NCI-H1694 (cell line): Measurements from ENCODE around the gene MRPL57.
"Not testable (repeated sequence)": the region's sequence is repeated elsewhere in the genome, so short reads cannot be mapped to it uniquely, and the experiment has no call there.

Experiments used
- DNase-seq: peaks from one replicate; lab custom pipeline; 2025; lab: John Stamatoyannopoulos, UW

MRPL57 gene

DNA sequence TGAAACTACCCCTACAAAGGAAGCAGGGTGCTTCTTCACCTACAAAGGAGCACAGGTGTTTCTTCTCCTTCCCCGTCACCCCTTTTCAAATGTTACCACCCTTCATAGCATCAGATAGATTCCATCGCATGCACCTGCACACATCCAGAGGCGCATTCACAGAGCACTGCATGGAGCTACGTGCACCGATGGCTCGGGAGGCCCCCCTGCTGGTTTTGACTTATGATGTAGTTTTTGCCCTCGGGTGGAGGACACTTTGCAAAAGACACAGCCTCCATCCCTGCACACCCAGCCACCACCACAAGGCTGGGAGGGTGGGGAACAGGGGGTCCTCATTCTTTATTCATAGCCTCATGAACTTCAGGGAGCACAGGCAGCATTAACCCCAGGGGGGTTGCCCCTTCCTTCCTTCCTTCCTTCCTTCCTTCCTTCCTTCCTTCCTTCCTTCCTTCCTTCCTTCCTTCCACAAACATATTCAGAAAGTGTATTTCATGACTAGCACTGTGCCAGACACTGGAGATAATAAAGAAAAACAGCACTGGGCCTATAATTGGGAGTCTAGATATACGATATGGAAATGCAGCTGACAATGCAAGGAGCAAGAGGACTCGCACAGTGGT is 21.3 kb downstream of the MRPL57 start:
- DNase-seq = not testable (repeated sequence)

DNA sequence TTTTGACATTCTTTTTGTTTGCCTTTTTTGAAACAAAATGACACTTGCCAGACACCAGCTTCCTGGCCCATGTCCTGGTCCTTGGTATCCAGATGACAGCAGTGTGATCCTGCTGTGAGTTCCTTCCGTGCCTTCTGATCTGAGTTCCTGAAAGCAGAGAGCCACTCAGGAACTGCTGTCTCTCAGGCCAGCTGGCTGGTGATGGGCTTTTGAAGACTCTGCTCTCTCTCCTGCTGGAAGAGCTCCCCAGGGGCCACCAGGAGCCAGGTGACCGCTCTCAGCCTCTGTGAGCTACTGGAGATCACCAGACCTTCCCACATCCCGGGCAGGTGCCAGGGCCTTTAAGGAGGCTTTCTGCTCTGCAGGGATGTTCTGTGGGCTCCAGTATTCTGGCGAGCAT is 21.9 kb downstream of the MRPL57 start:
- DNase-seq = not testable (repeated sequence)

DNA sequence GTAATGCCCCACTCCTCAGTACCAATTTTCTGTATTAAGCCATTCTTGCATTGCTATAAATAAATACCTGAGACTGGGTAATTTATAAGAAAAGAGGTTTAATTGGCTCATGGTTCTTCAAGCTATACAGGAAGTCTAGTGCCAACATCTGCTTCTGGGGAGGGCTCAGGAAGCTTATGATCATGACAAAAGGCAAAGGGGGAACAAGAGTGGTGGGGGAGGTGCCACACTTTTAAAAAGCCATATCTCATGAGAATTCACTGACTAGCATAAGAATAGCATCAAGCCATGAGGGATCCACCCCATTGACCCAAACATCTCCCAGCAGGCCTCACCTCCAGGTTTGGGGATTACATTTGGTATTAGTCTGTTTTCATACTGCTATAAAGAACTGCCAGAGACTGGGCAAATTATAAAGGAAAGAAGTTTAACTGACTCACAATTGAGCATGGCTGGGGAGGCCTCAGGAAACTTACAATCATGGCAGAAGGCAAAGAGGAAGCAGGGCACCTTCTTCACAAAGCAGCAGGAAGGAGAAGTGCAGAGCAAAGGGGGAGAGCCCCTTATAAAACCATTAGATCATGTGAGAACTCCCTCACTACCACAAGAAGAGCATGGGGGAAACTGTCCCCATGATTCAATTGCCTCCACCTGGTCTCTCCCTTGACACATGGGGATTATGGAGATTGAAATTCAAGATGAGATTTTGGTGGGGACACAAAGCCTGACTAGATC is 25.2 kb downstream of the MRPL57 start:
- not testable (repeated sequence) for DNase-seq

DNA sequence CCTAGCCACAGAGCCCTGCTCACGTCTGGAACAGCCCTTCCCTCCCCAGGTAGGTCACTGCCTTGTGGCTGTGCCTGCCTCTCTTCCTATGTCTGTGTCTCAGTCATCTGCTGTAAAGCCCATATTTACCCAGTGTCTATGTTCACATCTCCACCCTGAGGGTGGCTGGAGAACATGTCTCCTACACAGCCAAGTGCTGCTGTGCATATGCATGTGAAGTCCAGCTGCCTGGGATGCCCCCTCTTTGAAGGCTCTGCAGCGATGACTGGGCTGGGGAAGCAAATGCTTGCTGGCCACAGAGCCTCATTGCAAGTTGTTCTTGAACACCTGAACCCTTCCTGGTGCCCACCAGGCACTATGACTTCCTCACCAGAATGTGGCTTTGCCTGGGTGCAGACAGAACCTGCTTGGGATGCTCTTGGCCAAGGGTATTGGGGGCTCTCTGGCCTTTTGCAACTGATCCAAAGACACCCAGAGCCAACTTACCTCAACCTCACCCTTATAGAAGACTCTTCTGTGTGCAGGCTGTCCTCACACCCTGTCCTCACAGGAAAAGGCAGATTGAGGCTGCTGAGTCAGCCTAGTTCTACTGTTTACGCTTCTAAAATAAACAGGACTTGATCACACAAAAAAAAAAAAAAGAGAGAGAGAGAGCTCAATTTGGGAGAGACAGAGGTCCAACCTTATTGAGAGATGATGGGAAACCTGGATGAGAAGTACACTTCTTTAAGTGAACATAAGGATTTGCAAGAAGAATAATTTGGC is 26.5 kb downstream of the MRPL57 start:
- DNase-seq = no peak

DNA sequence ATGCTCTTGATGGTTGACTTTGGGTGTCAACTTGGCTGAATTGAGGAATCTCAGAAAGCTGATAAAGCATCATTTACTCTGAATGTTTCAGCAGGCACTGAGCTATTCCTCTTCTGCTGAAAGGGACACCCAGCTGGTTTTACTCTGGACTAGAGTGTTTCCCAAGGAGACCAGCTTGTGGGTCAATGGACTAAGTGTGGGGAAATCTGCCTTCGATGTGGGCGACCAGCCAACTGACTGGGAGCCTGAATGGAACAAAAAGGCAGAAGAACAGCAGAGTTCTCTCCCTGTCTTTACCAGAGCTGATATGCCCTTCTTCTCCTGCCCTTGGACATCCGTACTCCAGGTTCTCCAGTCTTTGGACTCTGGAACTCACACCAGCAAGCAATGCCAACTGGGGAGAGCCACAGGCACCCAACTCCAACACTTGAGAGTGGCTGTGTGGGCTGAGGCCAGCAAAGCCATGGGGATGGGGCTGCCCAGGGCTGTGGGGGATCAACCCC is 32.2 kb downstream of the MRPL57 start:
- no peak for DNase-seq

DNA sequence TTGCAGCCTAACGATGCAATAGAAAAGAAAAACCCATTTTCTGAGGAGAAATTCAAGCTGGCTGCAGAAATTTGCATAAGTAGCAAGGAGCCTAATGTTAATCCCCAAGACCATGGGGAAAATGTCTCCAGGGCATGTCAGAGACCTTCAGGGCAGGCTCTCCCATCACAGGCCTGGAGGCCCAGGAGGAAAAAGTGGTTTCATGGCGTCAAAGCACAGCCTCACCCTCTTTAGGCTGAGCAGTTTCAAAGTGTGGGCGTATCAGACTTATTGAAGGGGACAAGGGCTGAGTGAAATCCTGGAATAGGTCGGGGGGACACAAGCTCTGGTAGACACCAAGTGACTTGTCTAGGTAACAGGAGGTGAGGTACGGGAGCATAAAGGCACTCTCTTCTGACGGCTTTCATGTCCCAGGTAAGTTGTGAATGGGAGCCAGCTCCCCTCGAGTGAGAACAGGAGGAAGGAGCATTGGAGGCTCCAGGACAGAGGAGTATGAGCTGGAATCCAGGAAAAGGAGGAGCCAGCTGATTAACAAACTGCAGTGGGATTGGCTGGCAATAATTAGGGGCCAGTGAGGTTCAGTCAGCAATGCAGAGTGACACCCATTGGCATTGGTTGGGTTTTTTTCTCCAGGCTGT is 35.8 kb downstream of the MRPL57 start:
- DNase-seq = no peak

DNA sequence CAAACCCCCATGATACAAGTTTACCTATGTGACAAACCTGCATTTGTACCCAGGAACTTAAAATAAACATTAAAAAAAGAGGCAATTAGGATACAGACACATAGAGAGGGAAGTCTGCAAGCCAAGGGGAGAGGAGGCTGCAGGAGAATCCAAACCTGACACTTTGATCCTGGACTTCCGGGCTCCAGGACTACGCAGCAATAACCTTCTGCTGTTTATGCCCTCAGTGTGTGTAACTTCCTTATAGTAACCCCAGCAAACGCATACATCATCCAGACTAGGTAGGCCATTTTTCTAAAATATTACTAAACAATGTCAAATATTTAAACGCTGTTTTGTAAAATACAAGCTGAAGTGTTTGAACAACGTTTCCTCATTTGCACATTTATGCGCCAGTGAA is 39.0 kb downstream of the MRPL57 start:
- not testable (repeated sequence) for DNase-seq

DNA sequence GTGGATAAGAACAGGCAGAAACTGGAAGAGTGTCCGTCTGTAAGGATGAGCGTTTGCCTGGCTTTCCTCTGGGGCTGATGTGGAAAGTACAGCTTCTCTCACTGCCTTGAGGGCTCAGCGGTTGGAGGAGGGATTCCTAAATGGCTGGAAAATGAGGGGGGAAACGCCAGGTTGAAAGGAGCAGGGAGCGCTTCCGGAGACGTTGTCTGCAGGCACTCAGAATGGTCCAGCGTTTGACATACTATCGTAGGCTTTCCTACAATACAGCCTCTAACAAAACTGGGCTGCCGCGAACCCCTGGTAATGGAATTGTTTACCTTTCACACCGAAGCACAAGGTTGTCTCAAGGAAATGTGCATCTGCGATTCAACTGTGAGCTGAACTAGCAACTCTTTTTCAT is 39.9 kb downstream of the MRPL57 start:
- no peak for DNase-seq

DNA sequence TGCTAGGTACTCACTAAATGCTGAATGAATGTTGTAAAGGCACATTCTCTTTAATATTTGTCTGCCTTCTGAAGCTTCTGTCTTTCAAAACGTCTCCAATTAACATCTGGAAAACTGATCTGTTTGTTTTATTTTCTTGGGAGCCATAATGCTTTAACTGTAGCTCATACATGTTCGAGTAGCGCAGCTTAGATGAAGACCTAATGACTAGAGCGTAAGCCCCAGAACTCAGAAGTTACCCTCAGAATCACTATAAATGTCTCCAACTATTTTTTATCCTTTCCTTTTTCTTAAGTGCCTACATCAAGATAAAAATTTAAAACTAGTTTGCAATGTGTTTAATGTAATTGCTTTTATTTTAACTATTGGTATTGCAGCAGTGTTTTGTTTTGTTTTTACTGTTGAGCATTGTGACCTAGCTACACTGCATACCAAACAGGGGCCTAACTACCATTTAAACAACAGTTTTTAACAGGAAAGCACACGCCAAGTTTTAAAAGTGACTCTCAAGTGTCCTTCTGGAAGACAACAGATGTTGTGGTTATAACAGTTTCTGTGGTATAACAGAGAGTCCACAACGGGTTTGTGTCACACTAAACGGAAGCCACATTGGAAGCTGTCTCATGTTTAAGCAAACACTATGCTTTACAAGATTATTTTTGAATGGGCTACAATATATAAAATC is 42.0 kb downstream of the MRPL57 start:
- no peak for DNase-seq

DNA sequence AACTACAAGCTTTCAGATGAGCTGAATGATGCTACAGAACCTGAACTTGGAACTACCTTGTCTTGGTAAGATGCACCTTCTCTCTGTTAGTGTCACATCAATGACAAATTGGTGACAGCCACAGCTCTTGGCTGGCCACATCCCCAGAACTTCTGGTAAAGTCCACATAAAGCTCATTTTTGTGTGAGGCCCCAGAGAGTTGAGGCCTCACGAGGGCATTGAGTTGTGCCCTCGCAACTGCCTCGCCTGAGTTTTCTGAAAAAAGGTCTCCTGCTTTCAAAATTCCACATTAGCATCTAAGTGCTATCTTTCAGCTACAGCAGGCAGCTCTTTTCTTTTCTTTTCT is 42.6 kb downstream of the MRPL57 start:
- DNase-seq = no peak

DNA sequence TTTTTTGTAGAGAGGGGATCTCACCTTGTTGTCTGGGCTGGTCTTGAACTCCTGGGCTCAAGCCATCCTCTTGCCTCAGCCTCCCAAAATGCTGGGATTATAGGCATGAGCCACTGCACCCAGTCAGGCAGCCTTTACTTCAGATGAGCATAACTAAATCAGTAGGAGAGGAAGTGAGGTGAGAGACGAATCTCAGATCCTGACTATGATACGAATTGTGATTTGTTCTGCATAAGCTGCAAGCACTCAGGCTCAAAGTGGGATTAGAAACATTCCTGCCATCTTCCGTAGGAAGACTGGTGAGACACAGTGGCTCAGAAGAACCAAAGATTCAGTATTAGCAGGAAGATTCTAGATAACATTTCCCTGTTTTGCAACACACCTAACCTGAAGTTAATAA is 43.3 kb downstream of the MRPL57 start:
- not testable (repeated sequence) for DNase-seq

DNA sequence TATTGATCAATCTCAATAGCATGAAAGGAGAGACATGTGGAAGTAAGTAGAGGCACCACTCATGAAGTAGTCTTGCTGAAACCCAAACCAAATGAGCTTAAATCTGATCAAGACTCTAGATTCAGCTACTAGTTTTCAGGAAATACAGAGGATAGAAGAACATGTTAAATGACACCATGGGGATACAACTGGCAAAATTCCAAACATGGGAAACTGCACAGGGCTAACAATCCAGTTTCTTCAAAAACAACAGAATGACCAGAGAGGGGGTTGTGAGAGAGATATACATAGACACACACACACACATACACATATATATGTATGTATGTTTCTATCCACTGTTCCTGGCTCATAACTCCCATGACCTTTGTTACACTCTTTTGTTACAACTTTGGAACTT is 44.8 kb downstream of the MRPL57 start:
- no peak for DNase-seq

DNA sequence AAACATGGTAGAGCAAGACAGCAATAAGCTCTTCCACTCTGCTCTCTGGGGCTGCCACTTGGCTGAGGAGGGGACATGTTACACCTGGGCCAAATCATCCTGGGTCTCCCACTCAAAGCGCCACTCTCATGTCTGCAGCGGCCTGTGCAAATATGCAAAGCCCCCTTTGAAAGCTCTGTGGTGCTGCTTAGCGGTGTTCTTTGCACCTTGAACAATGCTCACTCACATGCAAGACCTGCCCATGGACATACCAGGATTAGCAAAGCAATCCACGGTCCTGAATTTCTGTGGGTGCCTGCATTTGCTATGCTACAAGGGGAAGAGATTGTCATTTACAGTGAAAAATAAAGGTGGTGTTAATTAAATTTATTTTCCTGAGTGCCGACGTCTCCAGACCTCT is 48.6 kb downstream of the MRPL57 start:
- no peak for DNase-seq

DNA sequence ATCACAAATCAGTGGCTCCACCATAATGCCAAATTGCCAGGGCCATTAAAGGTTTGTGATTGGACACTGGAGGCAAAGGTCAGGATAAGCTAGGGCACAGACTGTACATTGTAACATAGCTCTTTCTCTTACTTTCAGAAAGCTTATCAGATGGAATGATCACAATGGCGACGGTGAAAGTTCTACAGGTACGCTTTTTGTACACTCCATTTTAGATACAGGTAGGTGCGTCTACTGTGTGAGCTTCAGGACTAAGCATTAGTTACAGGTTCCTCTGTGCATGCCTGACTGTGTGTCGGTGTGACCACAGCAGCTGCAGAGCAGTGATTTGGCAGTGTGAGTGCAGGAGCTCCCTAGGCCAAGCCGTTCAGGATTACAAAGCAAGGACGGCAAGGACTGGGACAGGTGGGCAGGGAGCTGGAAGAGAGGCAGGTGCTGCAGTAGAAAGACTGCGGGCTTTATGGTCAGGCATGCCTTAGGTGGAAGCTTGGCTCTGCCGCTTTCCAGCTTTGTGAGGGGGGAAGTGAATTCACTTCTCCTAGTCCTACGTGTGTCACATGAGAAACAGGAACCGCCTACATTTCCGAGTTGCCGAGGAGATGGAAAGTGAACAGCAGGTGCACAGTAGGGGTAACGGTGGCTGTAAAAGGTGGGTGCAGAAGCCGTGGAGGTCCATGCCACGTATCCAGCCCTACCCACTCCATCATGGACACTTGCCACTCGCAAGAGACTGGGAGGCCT is 49.6 kb downstream of the MRPL57 start:
- DNase-seq = no peak

DNA sequence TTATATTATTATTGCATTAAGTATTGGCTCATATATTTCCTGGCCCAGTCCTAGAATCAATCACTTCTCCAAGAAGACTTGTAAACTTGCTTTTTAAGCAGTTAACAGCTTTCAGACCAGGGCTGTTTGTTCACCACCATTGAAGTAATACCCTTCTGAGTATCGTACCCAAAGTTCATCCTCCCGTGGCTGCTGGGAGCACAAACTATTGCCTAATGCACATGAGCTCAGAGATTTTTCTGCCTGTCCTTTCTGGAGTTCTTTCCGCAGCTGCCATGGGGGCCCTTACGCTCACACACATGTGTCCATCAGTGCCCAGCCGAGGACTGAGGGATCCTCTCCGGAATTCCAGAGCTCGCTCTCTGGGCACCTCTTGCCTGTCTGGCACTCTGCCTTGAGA is 51.5 kb downstream of the MRPL57 start:
- DNase-seq = no peak
